ENCODE measurements around the gene VN1R5. TPM values are rescaled to one million over a fixed set of nuclear protein-coding genes. Genes with fewer than 3 reads are reported as not detected.

VN1R5 gene
- total and polyA plus RNA-seq, 9 of the 15 experiments (the other 6 are each of a cell fraction or from before 2014, with no cell fraction given): not detected

DNA sequence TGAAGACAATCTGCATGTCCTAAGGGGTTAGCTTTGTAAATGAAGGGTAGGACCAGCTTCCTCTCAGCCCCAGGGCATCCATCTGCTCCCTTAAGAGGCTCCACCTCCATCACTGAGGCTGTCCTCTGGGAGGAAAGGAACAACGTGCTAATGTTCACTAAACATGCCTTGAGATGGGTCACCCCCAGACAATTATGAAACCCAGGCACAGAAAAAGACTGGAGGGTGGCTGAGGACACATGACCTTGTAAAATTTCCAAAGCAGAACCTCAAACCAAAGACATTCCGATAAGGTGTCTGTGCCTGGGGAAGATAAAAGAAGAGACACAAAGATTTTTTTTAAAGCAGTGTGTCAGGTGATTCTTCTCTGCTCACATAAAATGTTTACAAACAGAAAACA, 46.5 kb upstream of the VN1R5 start (continued):
- TF ChIP-seq, protein P1, sequence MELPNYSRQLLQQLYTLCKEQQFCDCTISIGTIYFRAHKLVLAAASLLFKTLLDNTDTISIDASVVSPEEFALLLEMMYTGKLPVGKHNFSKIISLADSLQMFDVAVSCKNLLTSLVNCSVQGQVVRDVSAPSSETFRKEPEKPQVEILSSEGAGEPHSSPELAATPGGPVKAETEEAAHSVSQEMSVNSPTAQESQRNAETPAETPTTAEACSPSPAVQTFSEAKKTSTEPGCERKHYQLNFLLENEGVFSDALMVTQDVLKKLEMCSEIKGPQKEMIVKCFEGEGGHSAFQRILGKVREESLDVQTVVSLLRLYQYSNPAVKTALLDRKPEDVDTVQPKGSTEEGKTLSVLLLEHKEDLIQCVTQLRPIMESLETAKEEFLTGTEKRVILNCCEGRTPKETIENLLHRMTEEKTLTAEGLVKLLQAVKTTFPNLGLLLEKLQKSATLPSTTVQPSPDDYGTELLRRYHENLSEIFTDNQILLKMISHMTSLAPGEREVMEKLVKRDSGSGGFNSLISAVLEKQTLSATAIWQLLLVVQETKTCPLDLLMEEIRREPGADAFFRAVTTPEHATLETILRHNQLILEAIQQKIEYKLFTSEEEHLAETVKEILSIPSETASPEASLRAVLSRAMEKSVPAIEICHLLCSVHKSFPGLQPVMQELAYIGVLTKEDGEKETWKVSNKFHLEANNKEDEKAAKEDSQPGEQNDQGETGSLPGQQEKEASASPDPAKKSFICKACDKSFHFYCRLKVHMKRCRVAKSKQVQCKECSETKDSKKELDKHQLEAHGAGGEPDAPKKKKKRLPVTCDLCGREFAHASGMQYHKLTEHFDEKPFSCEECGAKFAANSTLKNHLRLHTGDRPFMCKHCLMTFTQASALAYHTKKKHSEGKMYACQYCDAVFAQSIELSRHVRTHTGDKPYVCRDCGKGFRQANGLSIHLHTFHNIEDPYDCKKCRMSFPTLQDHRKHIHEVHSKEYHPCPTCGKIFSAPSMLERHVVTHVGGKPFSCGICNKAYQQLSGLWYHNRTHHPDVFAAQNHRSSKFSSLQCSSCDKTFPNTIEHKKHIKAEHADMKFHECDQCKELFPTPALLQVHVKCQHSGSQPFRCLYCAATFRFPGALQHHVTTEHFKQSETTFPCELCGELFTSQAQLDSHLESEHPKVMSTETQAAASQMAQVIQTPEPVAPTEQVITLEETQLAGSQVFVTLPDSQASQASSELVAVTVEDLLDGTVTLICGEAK (IDR thresholded peaks at IDR 0.05): peak; percentile 54
- TF ChIP-seq, protein P1 (CRISPR knock-in tag; IDR thresholded peaks at IDR 0.05): no peak
- TF ChIP-seq EP300 (IDR thresholded peaks at IDR 0.05; ENCODE audit: low read length) (no peak), NELFE (IDR thresholded peaks at IDR 0.05; ENCODE audit: insufficient read depth, insufficient read length) (no peak), ZNF121 (CRISPR knock-in tag; conservative IDR thresholded peaks at IDR 0.05) (no peak), TGIF2 (CRISPR knock-in tag; IDR thresholded peaks at IDR 0.05) (no peak), RBM25 (IDR thresholded peaks at IDR 0.05; ENCODE audit: low read depth, low read length, severe bottlenecking) (no peak), CEBPB (tag; IDR thresholded peaks at IDR 0.05) (no peak), NFIC (IDR thresholded peaks at IDR 0.05) (no peak), MIER1 (IDR thresholded peaks at IDR 0.05; ENCODE audit: low read depth) (no peak), NFXL1 (CRISPR knock-in tag; IDR thresholded peaks at IDR 0.05) (no peak), MAFK (IDR thresholded peaks at IDR 0.05; ENCODE audit: low read length) (no peak), PHTF2 (CRISPR knock-in tag; IDR thresholded peaks at IDR 0.05) (no peak), CBFA2T2 (conservative IDR thresholded peaks at IDR 0.05) (0 out of 2 replicates have a peak, but pooled peaks have one; percentile 17), IFI16 (CRISPR knock-in tag; IDR thresholded peaks at IDR 0.05) (no peak), ZNF184 (CRISPR knock-in tag; IDR thresholded peaks at IDR 0.05) (no peak), ZKSCAN1 (IDR thresholded peaks at IDR 0.05; ENCODE audit: low read depth, low read length) (no peak), CXXC5 (CRISPR knock-in tag; IDR thresholded peaks at IDR 0.05) (no peak), FUS (optimal IDR thresholded peaks at IDR 0.05; ENCODE audit: low read depth, low read length) (no peak), ZNF354B (CRISPR knock-in tag; IDR thresholded peaks at IDR 0.05) (no peak), FOXA1 (IDR thresholded peaks at IDR 0.05; ENCODE audit: borderline replicate concordance) (no peak), TSC22D4 (tag; IDR thresholded peaks at IDR 0.05) (no peak)
- TF ChIP-seq, protein P2, sequence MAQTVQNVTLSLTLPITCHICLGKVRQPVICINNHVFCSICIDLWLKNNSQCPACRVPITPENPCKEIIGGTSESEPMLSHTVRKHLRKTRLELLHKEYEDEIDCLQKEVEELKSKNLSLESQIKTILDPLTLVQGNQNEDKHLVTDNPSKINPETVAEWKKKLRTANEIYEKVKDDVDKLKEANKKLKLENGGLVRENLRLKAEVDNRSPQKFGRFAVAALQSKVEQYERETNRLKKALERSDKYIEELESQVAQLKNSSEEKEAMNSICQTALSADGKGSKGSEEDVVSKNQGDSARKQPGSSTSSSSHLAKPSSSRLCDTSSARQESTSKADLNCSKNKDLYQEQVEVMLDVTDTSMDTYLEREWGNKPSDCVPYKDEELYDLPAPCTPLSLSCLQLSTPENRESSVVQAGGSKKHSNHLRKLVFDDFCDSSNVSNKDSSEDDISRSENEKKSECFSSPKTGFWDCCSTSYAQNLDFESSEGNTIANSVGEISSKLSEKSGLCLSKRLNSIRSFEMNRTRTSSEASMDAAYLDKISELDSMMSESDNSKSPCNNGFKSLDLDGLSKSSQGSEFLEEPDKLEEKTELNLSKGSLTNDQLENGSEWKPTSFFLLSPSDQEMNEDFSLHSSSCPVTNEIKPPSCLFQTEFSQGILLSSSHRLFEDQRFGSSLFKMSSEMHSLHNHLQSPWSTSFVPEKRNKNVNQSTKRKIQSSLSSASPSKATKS (CRISPR knock-in tag; IDR thresholded peaks at IDR 0.05): no peak

All from K562 (cell line).